WTC11 (cell line): ENCODE measurements around the gene CACNB4.

ENCODE experiments used
- ETV6 ChIP-seq: sonication (generic); formaldehyde crosslinking; IDR thresholded peaks from 2 replicates; pipeline ENCODE4 v1.8.1; 2022; ENCODE audit warnings: mild to moderate bottlenecking, missing genetic modification reagents
- NFE2L1 ChIP-seq: sonication (generic); formaldehyde crosslinking; IDR thresholded peaks from 2 replicates; pipeline ENCODE4 v1.8.1; 2023; ENCODE audit warnings: missing genetic modification reagents
- NFYB ChIP-seq: sonication (generic); formaldehyde crosslinking; conservative IDR thresholded peaks from 2 replicates; pipeline ENCODE4 v1.8.0; 2022; ENCODE audit warnings: low read depth, missing genetic modification reagents
- RELA ChIP-seq: sonication (generic); formaldehyde crosslinking; IDR thresholded peaks from 2 replicates; pipeline ENCODE4 v1.8.1; 2022; ENCODE audit warnings: missing genetic modification reagents, mild to moderate bottlenecking, borderline replicate concordance
- ZNF317 ChIP-seq: sonication (generic); formaldehyde crosslinking; IDR thresholded peaks from 2 replicates; pipeline ENCODE4 v1.8.1; 2023; ENCODE audit warnings: low read depth, mild to moderate bottlenecking, moderate library complexity, missing genetic modification reagents, borderline replicate concordance
- TF ChIP-seq, protein P1 (sequence below): fragments of 200-600 bp; IDR thresholded peaks from 2 replicates; pipeline ENCODE4 v1.8.0; 2022; ENCODE audit warnings: antibody characterized with exemption
- TF ChIP-seq, protein P2 (sequence below): sonication (generic); formaldehyde crosslinking; IDR thresholded peaks from 2 replicates; pipeline ENCODE4 v1.8.0; 2022; ENCODE audit warnings: mild to moderate bottlenecking, missing genetic modification reagents
- TF ChIP-seq, protein P3 (sequence below): sonication (generic); formaldehyde crosslinking; IDR thresholded peaks from 2 replicates; pipeline ENCODE4 v1.8.1; 2023; ENCODE audit warnings: mild to moderate bottlenecking, missing genetic modification reagents, moderate library complexity
- TF ChIP-seq, protein P4 (sequence below): fragments of 250-450 bp; sonication (Bioruptor Pico); IDR thresholded peaks from 2 replicates; pipeline ENCODE4 v1.9.0; 2021; ENCODE audit warnings: moderate library complexity, mild to moderate bottlenecking, inconsistent platforms, borderline replicate concordance

DNA sequence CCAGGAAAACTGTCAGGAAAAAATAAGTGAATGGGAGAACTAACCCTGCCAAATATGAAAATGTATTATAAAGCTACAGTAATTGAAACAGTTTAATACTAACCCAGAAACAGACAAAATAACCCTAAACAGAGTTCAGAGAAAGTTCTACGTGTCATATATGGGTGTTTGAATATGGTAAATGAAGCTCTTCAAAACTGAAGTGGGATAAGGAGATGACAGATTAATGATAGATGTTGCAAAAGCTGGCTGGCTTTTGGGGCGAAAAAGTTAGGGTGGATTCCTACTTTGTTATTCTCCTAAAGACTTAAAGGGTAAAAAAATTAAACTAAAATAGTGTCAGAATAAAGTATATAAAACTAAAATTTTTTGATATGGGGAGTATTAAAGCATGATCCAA lies 168.8 kb downstream of the CACNB4 start:
- TF ChIP-seq, protein P1, sequence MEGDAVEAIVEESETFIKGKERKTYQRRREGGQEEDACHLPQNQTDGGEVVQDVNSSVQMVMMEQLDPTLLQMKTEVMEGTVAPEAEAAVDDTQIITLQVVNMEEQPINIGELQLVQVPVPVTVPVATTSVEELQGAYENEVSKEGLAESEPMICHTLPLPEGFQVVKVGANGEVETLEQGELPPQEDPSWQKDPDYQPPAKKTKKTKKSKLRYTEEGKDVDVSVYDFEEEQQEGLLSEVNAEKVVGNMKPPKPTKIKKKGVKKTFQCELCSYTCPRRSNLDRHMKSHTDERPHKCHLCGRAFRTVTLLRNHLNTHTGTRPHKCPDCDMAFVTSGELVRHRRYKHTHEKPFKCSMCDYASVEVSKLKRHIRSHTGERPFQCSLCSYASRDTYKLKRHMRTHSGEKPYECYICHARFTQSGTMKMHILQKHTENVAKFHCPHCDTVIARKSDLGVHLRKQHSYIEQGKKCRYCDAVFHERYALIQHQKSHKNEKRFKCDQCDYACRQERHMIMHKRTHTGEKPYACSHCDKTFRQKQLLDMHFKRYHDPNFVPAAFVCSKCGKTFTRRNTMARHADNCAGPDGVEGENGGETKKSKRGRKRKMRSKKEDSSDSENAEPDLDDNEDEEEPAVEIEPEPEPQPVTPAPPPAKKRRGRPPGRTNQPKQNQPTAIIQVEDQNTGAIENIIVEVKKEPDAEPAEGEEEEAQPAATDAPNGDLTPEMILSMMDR, result no peak
- no peak for TF ChIP-seq ZNF317 (CRISPR knock-in tag)
- no peak for TF ChIP-seq NFYB
- TF ChIP-seq, protein P2, sequence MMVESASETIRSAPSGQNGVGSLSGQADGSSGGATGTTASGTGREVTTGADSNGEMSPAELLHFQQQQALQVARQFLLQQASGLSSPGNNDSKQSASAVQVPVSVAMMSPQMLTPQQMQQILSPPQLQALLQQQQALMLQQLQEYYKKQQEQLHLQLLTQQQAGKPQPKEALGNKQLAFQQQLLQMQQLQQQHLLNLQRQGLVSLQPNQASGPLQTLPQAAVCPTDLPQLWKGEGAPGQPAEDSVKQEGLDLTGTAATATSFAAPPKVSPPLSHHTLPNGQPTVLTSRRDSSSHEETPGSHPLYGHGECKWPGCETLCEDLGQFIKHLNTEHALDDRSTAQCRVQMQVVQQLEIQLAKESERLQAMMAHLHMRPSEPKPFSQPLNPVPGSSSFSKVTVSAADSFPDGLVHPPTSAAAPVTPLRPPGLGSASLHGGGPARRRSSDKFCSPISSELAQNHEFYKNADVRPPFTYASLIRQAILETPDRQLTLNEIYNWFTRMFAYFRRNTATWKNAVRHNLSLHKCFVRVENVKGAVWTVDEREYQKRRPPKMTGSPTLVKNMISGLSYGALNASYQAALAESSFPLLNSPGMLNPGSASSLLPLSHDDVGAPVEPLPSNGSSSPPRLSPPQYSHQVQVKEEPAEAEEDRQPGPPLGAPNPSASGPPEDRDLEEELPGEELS (CRISPR knock-in tag), result no peak
- no peak for TF ChIP-seq NFE2L1 (CRISPR knock-in tag)
- no peak for TF ChIP-seq RELA (CRISPR knock-in tag)
- TF ChIP-seq ETV6 (CRISPR knock-in tag), result no peak
- TF ChIP-seq, protein P3, sequence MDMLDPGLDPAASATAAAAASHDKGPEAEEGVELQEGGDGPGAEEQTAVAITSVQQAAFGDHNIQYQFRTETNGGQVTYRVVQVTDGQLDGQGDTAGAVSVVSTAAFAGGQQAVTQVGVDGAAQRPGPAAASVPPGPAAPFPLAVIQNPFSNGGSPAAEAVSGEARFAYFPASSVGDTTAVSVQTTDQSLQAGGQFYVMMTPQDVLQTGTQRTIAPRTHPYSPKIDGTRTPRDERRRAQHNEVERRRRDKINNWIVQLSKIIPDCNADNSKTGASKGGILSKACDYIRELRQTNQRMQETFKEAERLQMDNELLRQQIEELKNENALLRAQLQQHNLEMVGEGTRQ (CRISPR knock-in tag), result no peak
- TF ChIP-seq, protein P4, sequence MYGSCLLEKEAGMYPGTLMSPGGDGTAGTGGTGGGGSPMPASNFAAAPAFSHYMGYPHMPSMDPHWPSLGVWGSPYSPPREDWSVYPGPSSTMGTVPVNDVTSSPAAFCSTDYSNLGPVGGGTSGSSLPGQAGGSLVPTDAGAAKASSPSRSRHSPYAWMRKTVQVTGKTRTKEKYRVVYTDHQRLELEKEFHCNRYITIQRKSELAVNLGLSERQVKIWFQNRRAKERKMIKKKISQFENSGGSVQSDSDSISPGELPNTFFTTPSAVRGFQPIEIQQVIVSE (CRISPR knock-in tag), result no peak
